ENCODE results near the gene ATP23. TPM values are rescaled to one million over a fixed set of nuclear protein-coding genes. Genes with fewer than 3 reads are reported as not detected.

Gene ATP23
- total and polyA plus RNA-seq, 4 donors, result 2.8 to 7.1 (median 4.5) TPM

- H3K36me3 ChIP-seq (ENCODE audit: control insufficient read depth in 4 of 4, insufficient read depth in 3 of 4, low read depth in 1 of 4, low read length in 3 of 4), result no peaks in the 10 kb centered on the region
- no peaks in the 10 kb centered on the region for H3K27me3 ChIP-seq (ENCODE audit: control insufficient read depth in 4 of 4, insufficient read depth in 4 of 4, low read length in 3 of 4)
- no peak overlapping the region for H3K9ac ChIP-seq (ENCODE audit: low read depth in 1 of 2, low read length in 2 of 2)
- H3K27ac ChIP-seq (ENCODE audit: low read depth in 1 of 2, low read length in 2 of 2), result no peak overlapping the region
- no peak overlapping the region for H3K4me3 ChIP-seq (ENCODE audit: low read depth in 1 of 3, low read length in 3 of 3)
- DNase-seq (ENCODE audit: low spot score), result no peak
- 69% methylated on average over 2 of the region's 2 CpGs for WGBS
- H3K9me3 ChIP-seq (ENCODE audit: control insufficient read depth in 4 of 4, low read length in 3 of 4), result peaks cover 4 to 28% (median 10%) of the 10 kb centered on the region in 4 donors
- no peak for TF ChIP-seq FOXA1 (IDR thresholded peaks at IDR 0.05)
- H3K4me1 ChIP-seq (ENCODE audit: control insufficient read depth in 4 of 4, insufficient read depth in 4 of 4, low read length in 3 of 4), result no peaks in the 10 kb centered on the region
These were observed 55.2 kb downstream of the ATP23 start for GRCh38 chr12:57996520-57996919.

GRCh38 chr12:57998251-57998650 lies 56.9 kb downstream of the ATP23 start:
- no peaks in the 10 kb centered on the region for H3K27me3 ChIP-seq (ENCODE audit: control insufficient read depth in 4 of 4, insufficient read depth in 4 of 4, low read length in 3 of 4)

GRCh38 chr12:58000499-58000898 lies 59.1 kb downstream of the ATP23 start:
- Histone ChIP-seq H3K36me3 (ENCODE audit: control insufficient read depth in 4 of 4, insufficient read depth in 3 of 4, low read depth in 1 of 4, low read length in 3 of 4) (no peaks in the 10 kb centered on the region), H3K27ac (ENCODE audit: low read depth in 1 of 2, low read length in 2 of 2) (no peak overlapping the region), H3K4me1 (ENCODE audit: control insufficient read depth in 4 of 4, insufficient read depth in 4 of 4, low read length in 3 of 4) (no peaks in the 10 kb centered on the region), H3K9me3 (ENCODE audit: control insufficient read depth in 4 of 4, low read length in 3 of 4) (peaks cover 4 to 28% (median 10%) of the 10 kb centered on the region in 4 donors), H3K27me3 (ENCODE audit: control insufficient read depth in 4 of 4, insufficient read depth in 4 of 4, low read length in 3 of 4) (no peaks in the 10 kb centered on the region), H3K4me3 (ENCODE audit: low read depth in 1 of 3, low read length in 3 of 3) (no peak overlapping the region), H3K9ac (ENCODE audit: low read depth in 1 of 2, low read length in 2 of 2) (no peak overlapping the region)
- 77% methylated on average over 2 of the region's 2 CpGs for WGBS
- TF ChIP-seq MAX (IDR thresholded peaks at IDR 0.05) (no peak), REST (IDR thresholded peaks at IDR 0.05) (no peak), FOXA2 (IDR thresholded peaks at IDR 0.05) (no peak), HNF4G (IDR thresholded peaks at IDR 0.05) (no peak), ZBTB33 (IDR thresholded peaks at IDR 0.05) (no peak), RAD21 (IDR thresholded peaks at IDR 0.05) (no peak), JUND (IDR thresholded peaks at IDR 0.05) (no peak), GABPA (IDR thresholded peaks at IDR 0.05 in 1 of 2, conservative IDR thresholded peaks at IDR 0.05 in 1 of 2) (no peak)
- DNase-seq (ENCODE audit: low spot score), result no peak

More at GRCh38 chr12:57998251-57998650, 56.9 kb downstream of the ATP23 start:
- Histone ChIP-seq H3K36me3 (ENCODE audit: control insufficient read depth in 4 of 4, insufficient read depth in 3 of 4, low read depth in 1 of 4, low read length in 3 of 4) (no peaks in the 10 kb centered on the region), H3K4me1 (ENCODE audit: control insufficient read depth in 4 of 4, insufficient read depth in 4 of 4, low read length in 3 of 4) (no peaks in the 10 kb centered on the region), H3K9ac (ENCODE audit: low read depth in 1 of 2, low read length in 2 of 2) (no peak overlapping the region), H3K4me3 (ENCODE audit: low read depth in 1 of 3, low read length in 3 of 3) (no peak overlapping the region), H3K9me3 (ENCODE audit: control insufficient read depth in 4 of 4, low read length in 3 of 4) (peaks cover 4 to 28% (median 10%) of the 10 kb centered on the region in 4 donors), H3K27ac (ENCODE audit: low read depth in 1 of 2, low read length in 2 of 2) (no peak overlapping the region)
- DNase-seq (ENCODE audit: low spot score), result no peak
- TF ChIP-seq ATF3 (IDR thresholded peaks at IDR 0.05) (no peak), REST (IDR thresholded peaks at IDR 0.05) (no peak), RXRA (IDR thresholded peaks at IDR 0.05) (no peak), SP1 (IDR thresholded peaks at IDR 0.05) (no peak)
